ENCODE measurements around the gene OR2D2.
A peak's percentile ranks its signal among the peaks of the same experiment; 100 is the strongest.
"Not testable (repeated sequence)": the region's sequence is repeated elsewhere in the genome, so short reads cannot be mapped to it uniquely, and the experiment has no call there.

Gene OR2D2

GRCh38 chr11:6892400-6892799, at the start of gene OR2D2:
OR2D2 (minus strand) TSS chr11:6892500; CDS start chr11:6892500, 0 bp downstream.
- intact Hi-C loops (cut with DNase I): no loop called here
- DNase-seq: no peak

GRCh38 chr11:6941970-6942369, 49.7 kb upstream of the OR2D2 start:
- no peak for DNase-seq
- intact Hi-C loops (cut with DNase I): no loop called here

GRCh38 chr11:6932145-6932544, 39.8 kb upstream of the OR2D2 start:
- DNase-seq: no peak
- intact Hi-C loops (cut with DNase I): no loop called here

GRCh38 chr11:6931146-6931713, 38.9 kb upstream of the OR2D2 start:
- intact Hi-C loops (cut with DNase I): no loop called here
- no peak for DNase-seq

- no peak for DNase-seq
- intact Hi-C loops (cut with DNase I): no loop called here
These were observed 36.6 kb upstream of the OR2D2 start for GRCh38 chr11:6928916-6929315.

GRCh38 chr11:6927030-6927617, 34.8 kb upstream of the OR2D2 start:
- DNase-seq: no peak
- intact Hi-C loops (cut with DNase I): no loop called here

- DNase-seq: peak in 41 of 42 donors; percentile 30 to 80 (median 59)
- intact Hi-C loops (cut with DNase I): no loop called here
These were observed 34.1 kb upstream of the OR2D2 start, which contains the start of gene ZNF215 for GRCh38 chr11:6926208-6927029. ZNF215 (plus strand) TSS chr11:6926426; CDS start chr11:6932273, 5,847 bp downstream.

- DNase-seq: peak in 30 of 42 donors; percentile 5 to 78 (median 31)
- intact Hi-C loops (cut with DNase I): no loop called here
These were observed 33.4 kb upstream of the OR2D2 start for GRCh38 chr11:6925636-6926207.

GRCh38 chr11:6925007-6925577, 32.8 kb upstream of the OR2D2 start:
- intact Hi-C loops (cut with DNase I): no loop called here
- no peak for DNase-seq

GRCh38 chr11:6920702-6921101, 28.4 kb upstream of the OR2D2 start, which contains the start of gene OR2D3:
OR2D3 (plus strand) TSS chr11:6921002; CDS start chr11:6921002, 0 bp downstream.
- DNase-seq: no peak

GRCh38 chr11:6919698-6920097, 27.4 kb upstream of the OR2D2 start:
- no peak for DNase-seq
- intact Hi-C loops (cut with DNase I): loop anchor here (10.0 kb wide), 1 partner anchor 385 kb away; no protein-coding TSS in a partner anchor

More at GRCh38 chr11:6920702-6921101, 28.4 kb upstream of the OR2D2 start, which contains the start of gene OR2D3:
- intact Hi-C loops (cut with DNase I): no loop called here

- no peak for DNase-seq
- intact Hi-C loops (cut with DNase I): loop anchor here (10.0 kb wide), 1 partner anchor 393 kb away; no protein-coding TSS in a partner anchor
These were observed 19.6 kb upstream of the OR2D2 start for GRCh38 chr11:6911948-6912347.

- no peak for DNase-seq
- intact Hi-C loops (cut with DNase I): loop anchor here (10.0 kb wide), 1 partner anchor 393 kb away; no protein-coding TSS in a partner anchor
These were observed 19.1 kb upstream of the OR2D2 start for GRCh38 chr11:6911378-6911777.

- DNase-seq; intact Hi-C loops (cut with DNase I): not testable (repeated sequence)
These were observed 12.5 kb upstream of the OR2D2 start for GRCh38 chr11:6904804-6905203.

GRCh38 chr11:6900327-6900999, 8.2 kb upstream of the OR2D2 start:
- no peak for DNase-seq
- intact Hi-C loops (cut with DNase I): no loop called here

- DNase-seq: no peak
- intact Hi-C loops (cut with DNase I): no loop called here
These were observed 6.6 kb upstream of the OR2D2 start for GRCh38 chr11:6898911-6899310.

GRCh38 chr11:6895010-6895409, 2.7 kb upstream of the OR2D2 start:
- intact Hi-C loops (cut with DNase I): no loop called here
- no peak for DNase-seq

- intact Hi-C loops (cut with DNase I): no loop called here
- no peak for DNase-seq
These were observed 1.8 kb upstream of the OR2D2 start for GRCh38 chr11:6894097-6894496.

- intact Hi-C loops (cut with DNase I): no loop called here
These were observed 2.5 kb downstream of the OR2D2 start for GRCh38 chr11:6889835-6890234.

More at GRCh38 chr11:6889835-6890234, 2.5 kb downstream of the OR2D2 start:
- no peak for DNase-seq

Data from head of caudate nucleus (tissue), 42 donors.